Measurements from ENCODE around the gene CXCR6. TPM values are rescaled to one million over a fixed set of nuclear protein-coding genes. Genes with fewer than 3 reads are reported as not detected.

Gene CXCR6
- total and polyA plus RNA-seq, 9 donors: 0.20 to 3.5 (median 0.55) TPM

DNA sequence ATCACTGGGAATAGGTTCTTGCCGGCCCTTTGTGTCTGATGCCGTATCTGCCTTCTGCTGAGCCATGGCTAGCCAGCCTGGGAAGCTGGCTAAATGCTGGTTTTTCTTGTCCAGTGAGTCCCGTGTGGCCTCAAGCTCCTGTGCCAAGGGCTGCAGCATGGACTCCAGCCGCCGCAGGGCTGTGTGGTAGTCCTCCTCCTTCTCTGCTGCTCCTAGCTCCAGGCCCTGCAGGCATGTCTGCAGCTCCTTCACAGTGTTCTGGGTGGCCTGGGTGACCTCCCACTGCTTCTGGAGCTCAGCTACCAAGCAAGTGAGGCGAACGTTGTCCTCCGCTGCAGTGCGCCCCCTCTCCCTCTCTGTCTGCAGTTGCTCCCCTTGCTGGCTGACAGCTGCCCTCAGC lies 24.9 kb downstream of the CXCR6 start:
- H3K4me3 ChIP-seq: no peak overlapping the region
- no peak overlapping the region for H3K27ac ChIP-seq
- H3K27me3 ChIP-seq: no peaks in the 10 kb centered on the region
- no peak for DNase-seq
- H3K4me1 ChIP-seq (ENCODE audit: insufficient read depth): peaks cover 2% of the 10 kb centered on the region
- intact Hi-C loops (cut with DNase I): no loop called here
- no peak for TF ChIP-seq POLR2A (IDR thresholded peaks at IDR 0.05)
- TF ChIP-seq, protein P1, sequence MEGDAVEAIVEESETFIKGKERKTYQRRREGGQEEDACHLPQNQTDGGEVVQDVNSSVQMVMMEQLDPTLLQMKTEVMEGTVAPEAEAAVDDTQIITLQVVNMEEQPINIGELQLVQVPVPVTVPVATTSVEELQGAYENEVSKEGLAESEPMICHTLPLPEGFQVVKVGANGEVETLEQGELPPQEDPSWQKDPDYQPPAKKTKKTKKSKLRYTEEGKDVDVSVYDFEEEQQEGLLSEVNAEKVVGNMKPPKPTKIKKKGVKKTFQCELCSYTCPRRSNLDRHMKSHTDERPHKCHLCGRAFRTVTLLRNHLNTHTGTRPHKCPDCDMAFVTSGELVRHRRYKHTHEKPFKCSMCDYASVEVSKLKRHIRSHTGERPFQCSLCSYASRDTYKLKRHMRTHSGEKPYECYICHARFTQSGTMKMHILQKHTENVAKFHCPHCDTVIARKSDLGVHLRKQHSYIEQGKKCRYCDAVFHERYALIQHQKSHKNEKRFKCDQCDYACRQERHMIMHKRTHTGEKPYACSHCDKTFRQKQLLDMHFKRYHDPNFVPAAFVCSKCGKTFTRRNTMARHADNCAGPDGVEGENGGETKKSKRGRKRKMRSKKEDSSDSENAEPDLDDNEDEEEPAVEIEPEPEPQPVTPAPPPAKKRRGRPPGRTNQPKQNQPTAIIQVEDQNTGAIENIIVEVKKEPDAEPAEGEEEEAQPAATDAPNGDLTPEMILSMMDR (IDR thresholded peaks at IDR 0.05): no peak
- TF ChIP-seq EP300 (IDR thresholded peaks at IDR 0.05): no peak
- no peaks in the 10 kb centered on the region for H3K9me3 ChIP-seq
- 78 to 82% (median 81%) methylated on average over 9 of the region's 9 CpGs for WGBS, 3 donors
- H3K36me3 ChIP-seq: no peaks in the 10 kb centered on the region

DNA sequence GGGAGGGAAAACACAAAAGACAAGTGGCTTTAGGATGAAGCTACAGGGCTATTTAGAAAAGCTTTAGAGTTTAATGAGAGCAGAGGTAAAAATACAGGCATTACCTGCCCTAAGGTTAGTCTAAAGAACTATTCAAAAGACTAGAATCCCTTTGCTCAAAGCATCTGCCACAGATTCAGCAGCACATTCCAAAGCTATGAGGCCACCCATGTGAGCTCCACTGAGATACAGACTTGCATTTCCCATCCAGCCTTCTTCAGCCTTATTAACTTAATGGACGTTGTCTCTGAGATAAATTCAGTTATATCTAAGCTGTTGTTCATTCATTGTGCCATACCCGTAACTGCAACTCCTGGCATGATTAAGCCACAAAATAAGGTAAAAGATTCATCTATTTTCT lies 25.4 kb downstream of the CXCR6 start:
- DNase-seq: no peak
- TF ChIP-seq POLR2A (IDR thresholded peaks at IDR 0.05) (no peak), EP300 (IDR thresholded peaks at IDR 0.05) (no peak)
- TF ChIP-seq, protein P1 (IDR thresholded peaks at IDR 0.05): no peak

GRCh38 chr3:45969116-45969515 lies 25.9 kb downstream of the CXCR6 start:
- no peaks in the 10 kb centered on the region for H3K36me3 ChIP-seq
- WGBS, 3 donors: 87 to 91% (median 88%) methylated on average over 3 of the region's 3 CpGs
- H3K4me1 ChIP-seq (ENCODE audit: insufficient read depth): peaks cover 4% of the 10 kb centered on the region
- H3K27me3 ChIP-seq: no peaks in the 10 kb centered on the region
- no peak for DNase-seq
- no peak overlapping the region for H3K27ac ChIP-seq
- intact Hi-C loops (cut with DNase I): no loop called here
- no peak overlapping the region for H3K4me3 ChIP-seq
- H3K9me3 ChIP-seq: no peaks in the 10 kb centered on the region
- TF ChIP-seq POLR2A (IDR thresholded peaks at IDR 0.05): no peak
- TF ChIP-seq, protein P1 (IDR thresholded peaks at IDR 0.05): no peak
- TF ChIP-seq EP300 (IDR thresholded peaks at IDR 0.05): no peak

More for the DNA sequence above, 25.4 kb downstream of the CXCR6 start:
- WGBS, 3 donors: 40 to 54% (median 46%) methylated on average over 2 of the region's 2 CpGs
- Histone ChIP-seq H3K27ac (no peak overlapping the region), H3K36me3 (no peaks in the 10 kb centered on the region), H3K9me3 (no peaks in the 10 kb centered on the region), H3K4me3 (no peak overlapping the region), H3K27me3 (no peaks in the 10 kb centered on the region), H3K4me1 (ENCODE audit: insufficient read depth) (peaks cover 3% of the 10 kb centered on the region)
- intact Hi-C loops (cut with DNase I): no loop called here

DNA sequence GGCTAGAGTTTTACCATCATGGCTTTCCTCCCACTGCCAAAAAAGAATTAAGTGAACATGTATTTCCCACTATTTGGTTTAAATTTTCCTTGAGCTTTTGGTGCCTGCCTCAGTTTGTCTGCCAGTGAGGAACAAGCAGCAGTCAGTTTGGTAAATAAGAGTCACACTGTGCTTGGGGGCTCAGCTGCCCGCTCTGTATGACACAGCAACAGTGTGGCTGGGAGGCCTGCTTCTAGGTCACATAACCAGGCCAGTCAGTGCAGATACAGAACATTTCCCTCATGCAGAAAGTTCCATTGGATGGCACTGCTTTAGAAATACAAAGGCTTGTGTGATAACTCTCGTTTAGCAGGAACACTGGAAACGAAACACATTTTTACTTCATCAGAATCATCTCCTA lies 26.7 kb downstream of the CXCR6 start:
- TF ChIP-seq POLR2A (IDR thresholded peaks at IDR 0.05): no peak
- TF ChIP-seq EP300 (IDR thresholded peaks at IDR 0.05): no peak
- TF ChIP-seq, protein P1 (IDR thresholded peaks at IDR 0.05): no peak
- Histone ChIP-seq H3K9me3 (no peaks in the 10 kb centered on the region), H3K36me3 (no peaks in the 10 kb centered on the region), H3K27me3 (no peaks in the 10 kb centered on the region), H3K4me1 (ENCODE audit: insufficient read depth) (peaks cover 4% of the 10 kb centered on the region), H3K27ac (no peak overlapping the region), H3K4me3 (no peak overlapping the region)
- intact Hi-C loops (cut with DNase I): no loop called here
- DNase-seq: no peak
- WGBS, 3 donors: 95 to 98% (median 96%) methylated on average over 3 of the region's 3 CpGs
